Gastroesophageal sphincter (tissue), 4 donors: ENCODE data around the gene ZNF672. TPM values are rescaled to one million over a fixed set of nuclear protein-coding genes. Genes with fewer than 3 reads are reported as not detected.

Source experiments
- ATAC-seq: fragments of 150-250 bp; one replicate; pipeline ENCODE4 v1.9.1; 2016; ENCODE audit warnings: mild to moderate bottlenecking, moderate library complexity
- H3K27ac ChIP-seq, 4 donors: fragments of 200-600 bp; sonication (generic) in 3 of 4; 1 replicate in 3 of 4; 2 replicates in 1 of 4; pipeline ENCODE4 v1.5.1; 2016 to 2019
- H3K27me3 ChIP-seq: fragments of 200-600 bp; sonication (generic); one replicate; pipeline ENCODE4 v1.5.1; 2019
- H3K36me3 ChIP-seq, 2 donors: fragments of 200-600 bp; sonication (generic); one replicate each; pipeline ENCODE4 v1.5.1; 2019; ENCODE audit warnings: control low read depth in 1 of 2
- H3K4me1 ChIP-seq, 3 donors: fragments of 200-600 bp; sonication (generic); 1 replicate in 2 of 3; 2 replicates in 1 of 3; pipeline ENCODE4 v1.5.1; 2016 to 2019; ENCODE audit warnings: control low read depth in 2 of 3
- H3K4me3 ChIP-seq, 2 donors: fragments of 200-600 bp; sonication (generic); one replicate each; pipeline ENCODE4 v1.5.1; 2019; ENCODE audit warnings: mild to moderate bottlenecking in 1 of 2, moderate library complexity in 1 of 2
- H3K9me3 ChIP-seq, 3 donors: fragments of 200-600 bp; sonication (generic); one replicate each; pipeline ENCODE4 v1.5.1; 2017 to 2019; ENCODE audit warnings: control low read depth in 2 of 3
- CTCF ChIP-seq, 4 experiments: fragments of 200-600 bp in 2 of 4; fragments of 450-650 bp in 2 of 4; sonication (generic) in 1 of 4; IDR thresholded peaks; one replicate each; pipeline ENCODE4 v1.5.1; 2017 to 2019; ENCODE audit warnings: antibody characterized with exemption in 4 of 4, mild to moderate bottlenecking in 2 of 4, moderate library complexity in 2 of 4
- EP300 ChIP-seq: sonication (generic); formaldehyde crosslinking; IDR thresholded peaks from one replicate; pipeline ENCODE4 v1.6.1; 2017; ENCODE audit warnings: antibody characterized with exemption, mild to moderate bottlenecking
- POLR2A ChIP-seq, 2 donors: fragments of 450-650 bp; IDR thresholded peaks; one replicate each; pipeline ENCODE4 v1.6.1; 2017; ENCODE audit warnings: antibody characterized with exemption in 2 of 2, mild to moderate bottlenecking in 2 of 2, moderate library complexity in 1 of 2
- POLR2AphosphoS5 ChIP-seq: sonication (generic); formaldehyde crosslinking; IDR thresholded peaks from one replicate; pipeline ENCODE4 v1.6.1; 2017; ENCODE audit warnings: antibody characterized with exemption
- WGBS, 2 donors: methylation state at CpG; one replicate each; pipeline ENCODE4 v1.1.5; 2018; ENCODE audit warnings: low coverage in 1 of 2; 5-methylcytosine and 5-hydroxymethylcytosine counted together
- total RNA-seq, 4 donors: library from RNA; depleted of rRNA; stranded (reverse); fragments of >200 nt; gene quantifications; one replicate each; pipeline ENCODE4 v1.1.0, GENCODE V29; 2016

ZNF672 gene
- total RNA-seq, 4 donors from 2014 or later = 22.1 to 44.2 (median 34.3) TPM

DNA sequence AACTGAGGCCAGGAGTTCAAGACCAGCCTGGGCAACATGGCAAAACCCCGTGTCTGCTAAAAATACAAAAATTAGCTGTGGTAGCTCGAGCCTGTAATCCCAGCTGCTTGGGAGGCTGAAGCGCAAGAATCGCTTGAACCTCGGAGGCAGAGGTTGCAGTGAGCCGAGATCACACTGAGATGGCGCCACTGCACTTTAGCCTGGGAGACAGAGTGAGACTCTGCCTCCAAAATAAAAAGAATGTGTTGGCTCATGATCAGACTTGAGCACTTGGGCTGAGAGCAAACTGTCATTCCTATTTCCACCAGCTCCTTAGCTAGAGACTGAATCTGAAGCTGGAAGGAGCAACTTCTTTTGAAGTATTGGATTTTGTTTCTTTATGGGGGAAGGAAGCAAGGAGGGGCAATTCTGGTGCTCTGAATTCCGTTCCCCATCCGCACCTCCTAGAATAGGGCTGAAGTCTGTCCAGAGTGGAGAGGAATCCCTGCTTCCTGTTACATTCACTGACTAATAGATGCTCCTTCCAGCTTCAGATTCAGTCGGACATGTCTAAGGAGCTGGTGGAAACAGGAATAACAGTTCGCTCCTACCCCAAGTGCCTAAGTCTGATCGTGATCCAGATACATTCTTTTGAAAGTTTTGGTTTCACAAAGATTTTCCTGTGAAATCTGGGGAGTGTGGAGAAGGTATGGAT is 3.8 kb downstream of the ZNF672 start:
- Histone ChIP-seq H3K4me3 (no peak overlapping the region), H3K4me1 (peaks cover 0 to 58% (median 22%) of the 10 kb centered on the region in 3 donors)
- WGBS, 2 donors = 24 to 35% methylated on average over 7 to 8 of the region's 12 CpGs

GRCh38 chr1:248842781-248843331 is 4.8 kb downstream of the ZNF672 start:
- Histone ChIP-seq H3K9me3 (no peaks in the 10 kb centered on the region), H3K27ac (peak overlapping the region in 3 of 4 donors; percentile 64 to 76 (median 67)), H3K4me3 (no peak overlapping the region), H3K27me3 (no peaks in the 10 kb centered on the region), H3K36me3 (peaks cover 0 to 41% of the 10 kb centered on the region in 2 donors), H3K4me1 (peaks cover 0 to 51% (median 22%) of the 10 kb centered on the region in 3 donors)
- TF ChIP-seq POLR2A (IDR thresholded peaks at IDR 0.05) (no peak), CTCF (IDR thresholded peaks at IDR 0.05) (no peak), POLR2AphosphoS5 (no peak), EP300 (no peak)
- 100% methylated on average over 1 of the region's 8 CpGs; no CpG with 5 or more reads in 1 of the 2 donors for WGBS, 2 donors
- no peak for ATAC-seq

More for the DNA sequence above, 3.8 kb downstream of the ZNF672 start:
- no peak for ATAC-seq
- peak overlapping the region; percentile 27 to 76 (median 66) for H3K27ac ChIP-seq
- H3K27me3 ChIP-seq = no peaks in the 10 kb centered on the region
- peaks cover 0 to 31% of the 10 kb centered on the region in 2 donors for H3K36me3 ChIP-seq
- H3K9me3 ChIP-seq = no peaks in the 10 kb centered on the region
- TF ChIP-seq CTCF (IDR thresholded peaks at IDR 0.05) = peak in 3 of 4 experiments; percentile 63 to 71 (median 63)
- TF ChIP-seq POLR2A (IDR thresholded peaks at IDR 0.05) = no peak
- TF ChIP-seq POLR2AphosphoS5 = peak; percentile 13

GRCh38 chr1:248843687-248844086 is 5.7 kb downstream of the ZNF672 start:
- H3K36me3 ChIP-seq = peaks cover 0 to 49% of the 10 kb centered on the region in 2 donors
- TF ChIP-seq POLR2A (IDR thresholded peaks at IDR 0.05) = no peak
- TF ChIP-seq EP300 = no peak
- no peak for TF ChIP-seq POLR2AphosphoS5
- TF ChIP-seq CTCF (IDR thresholded peaks at IDR 0.05) = no peak
- no peaks in the 10 kb centered on the region for H3K27me3 ChIP-seq
- H3K9me3 ChIP-seq = no peaks in the 10 kb centered on the region
- no peak overlapping the region for H3K4me3 ChIP-seq
- WGBS, 2 donors = 80 to 87% methylated on average over 3 of the region's 3 CpGs
- ATAC-seq = no peak
- H3K4me1 ChIP-seq = peaks cover 0 to 51% (median 22%) of the 10 kb centered on the region in 3 donors
- no peak overlapping the region for H3K27ac ChIP-seq

- no peaks in the 10 kb centered on the region for H3K27me3 ChIP-seq
- WGBS, 2 donors = 82% methylated on average over 2 of the region's 8 CpGs; no CpG with 5 or more reads in 1 of the 2 donors
- no peak overlapping the region for H3K4me3 ChIP-seq
- H3K9me3 ChIP-seq = no peaks in the 10 kb centered on the region
- H3K36me3 ChIP-seq = peaks cover 0 to 58% of the 10 kb centered on the region in 2 donors
- TF ChIP-seq EP300 = no peak
- TF ChIP-seq POLR2AphosphoS5 = no peak
- no peak for TF ChIP-seq CTCF (IDR thresholded peaks at IDR 0.05)
- no peak for TF ChIP-seq POLR2A (IDR thresholded peaks at IDR 0.05)
- ATAC-seq = no peak
- peaks cover 0 to 44% (median 22%) of the 10 kb centered on the region in 3 donors for H3K4me1 ChIP-seq
- H3K27ac ChIP-seq = no peak overlapping the region
Observed at GRCh38 chr1:248844526-248844925, 6.5 kb downstream of the ZNF672 start.
